Right lobe of liver (tissue), 6 donors: ENCODE measurements around the gene ASCC3. TPM values are rescaled to one million over a fixed set of nuclear protein-coding genes. Genes with fewer than 3 reads are reported as not detected.

Experiments used
- ATAC-seq, 4 donors: fragments of 200-7000 bp; cut with Tn5 transposase; one replicate each; pipeline ENCODE4 v1.9.1; 2020; ENCODE audit warnings: mild to moderate bottlenecking in 4 of 4, moderate library complexity in 4 of 4
- DNase-seq, 3 donors: peaks; one replicate each; pipeline ENCODE4 v3.0.0-alpha.2; 2020
- H3K27ac ChIP-seq, 3 donors: fragments of 200-600 bp; one replicate each; pipeline ENCODE4 v1.8.0; 2022
- H3K27me3 ChIP-seq, 2 donors: fragments of 200-600 bp; one replicate each; pipeline ENCODE4 v1.8.0; 2022
- H3K36me3 ChIP-seq, 4 donors: fragments of 200-600 bp; sonication (generic) in 1 of 4; one replicate each; pipeline versions ENCODE4 v1.5.1 to v1.8.0; 2017 to 2022; ENCODE audit warnings: control low read depth in 1 of 4
- H3K4me1 ChIP-seq, 4 donors: fragments of 200-600 bp; sonication (generic) in 1 of 4; one replicate each; pipeline versions ENCODE4 v1.5.1 to v1.8.0; 2017 to 2022; ENCODE audit warnings: control low read depth in 1 of 4
- H3K4me3 ChIP-seq, 3 donors: fragments of 200-600 bp; one replicate each; pipeline ENCODE4 v1.8.0; 2022
- H3K9me3 ChIP-seq, 4 donors: fragments of 200-600 bp; sonication (generic) in 1 of 4; one replicate each; pipeline versions ENCODE4 v1.5.1 to v1.8.0; 2017 to 2022; ENCODE audit warnings: control low read depth in 1 of 4
- CTCF ChIP-seq, 4 donors: fragments of 200-600 bp in 3 of 4; fragments of 450-650 bp in 1 of 4; IDR thresholded peaks; one replicate each; pipeline versions ENCODE4 v1.5.1 to v1.8.0; 2016 to 2022; ENCODE audit warnings: antibody characterized with exemption in 4 of 4, mild to moderate bottlenecking in 2 of 4
- POLR2A ChIP-seq: fragments of 450-650 bp; IDR thresholded peaks from one replicate; pipeline ENCODE4 v1.6.1; 2017; ENCODE audit warnings: antibody characterized with exemption, mild to moderate bottlenecking
- WGBS: methylation state at CpG from one replicate; pipeline ENCODE4 v1.1.6; 2018; ENCODE audit warnings: low coverage, low lambda C conversion rate; ENCODE audit not compliant: insufficient coverage; ENCODE audit errors: missing lambda C conversion rate; 5-methylcytosine and 5-hydroxymethylcytosine counted together
- intact Hi-C, 2 donors: fragments of 100-400 bp; cut with DNase I; formaldehyde crosslinking; loops; one replicate each; pipeline versions ENCODE4 v1.11.2 to v1.14.1; 2022
- total RNA-seq, 6 experiments: library from RNA; depleted of rRNA in 2 of 6; stranded (reverse); fragments of >200 nt in 2 of 6; fragmentation: NEBNext Ultra II Directional in 3 of 6; extraction: Animal tissue kit (Norgen Biotek cat#: 25700) in 3 of 6; gene quantifications; one replicate each; pipeline versions ENCODE4 v1.1.0 to v1.2.4, GENCODE V29; 2016 to 2023
- donor health status: DM: no; HTN: yes; CAD: no.
- donor health status: DM: no; HTN: no; CAD: no.
- donor health status: DM: no; HTN: no; CAD: no.
- donor health status: DM: no; HTN: yes; CAD: no.
- donor health status: DM: no; HTN: yes; CAD: no.

Gene ASCC3
- total RNA-seq, 6 experiments from 2014 or later, result 17.0 to 28.2 (median 24.9) TPM

- Histone ChIP-seq H3K36me3 (no peaks in the 10 kb centered on the region), H3K27me3 (no peaks in the 10 kb centered on the region), H3K9me3 (no peaks in the 10 kb centered on the region), H3K4me1 (no peaks in the 10 kb centered on the region), H3K27ac (no peak overlapping the region), H3K4me3 (no peak overlapping the region)
- DNase-seq (no peak), ATAC-seq (no peak)
- intact Hi-C loops, result no loop called here
- no peak for TF ChIP-seq CTCF (IDR thresholded peaks at IDR 0.05)
Measured at GRCh38 chr6:100780648-100781047, 100.5 kb downstream of the ASCC3 start.

DNA sequence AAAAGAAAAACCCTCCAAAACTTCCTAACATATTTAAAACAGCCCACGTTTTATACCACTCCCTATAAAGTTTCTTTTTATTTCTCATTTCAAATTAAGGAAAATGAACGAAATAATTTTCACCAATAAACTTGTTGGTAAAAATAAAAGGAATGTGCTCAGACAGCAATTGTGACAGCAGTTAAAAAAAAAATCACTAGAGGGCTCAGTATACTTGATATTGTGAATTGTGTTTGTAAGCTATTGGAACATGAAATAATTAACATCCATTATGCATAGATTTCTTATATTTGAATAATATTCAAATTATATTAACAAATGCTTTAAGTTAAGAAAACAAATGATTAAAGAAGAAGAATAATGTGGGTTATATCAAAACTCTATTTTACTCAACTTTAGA is 105.5 kb downstream of the ASCC3 start:
- Histone ChIP-seq H3K27me3 (no peaks in the 10 kb centered on the region), H3K4me3 (no peak overlapping the region), H3K9me3 (no peaks in the 10 kb centered on the region), H3K4me1 (no peaks in the 10 kb centered on the region), H3K36me3 (no peaks in the 10 kb centered on the region), H3K27ac (no peak overlapping the region)
- ATAC-seq (peak in 1 of 4 donors; percentile 22), DNase-seq (no peak)
- intact Hi-C loops, result no loop called here
- WGBS, result 67% methylated on average over 2 of the region's 2 CpGs
- TF ChIP-seq CTCF (IDR thresholded peaks at IDR 0.05), result peak; percentile 20 to 40 (median 32)
- no peak for TF ChIP-seq POLR2A

DNA sequence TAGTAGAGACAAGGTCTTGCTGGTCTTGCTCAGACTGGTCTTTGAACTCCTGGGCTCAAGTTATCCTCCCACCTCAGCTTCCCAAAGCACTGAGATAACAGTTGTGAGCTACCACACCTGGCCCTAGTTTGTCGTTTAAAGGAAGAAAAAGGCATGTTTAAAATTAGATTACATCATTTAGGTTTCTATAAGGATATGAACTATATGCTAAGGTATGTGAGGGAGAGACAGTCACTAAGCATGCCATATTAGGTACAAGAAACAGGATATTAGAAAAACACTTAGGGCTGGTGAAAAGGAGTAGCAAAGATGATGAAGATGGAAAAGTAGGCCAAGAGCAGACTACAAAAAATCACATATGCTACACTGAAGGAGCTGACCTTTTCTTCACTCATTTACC is 106.4 kb downstream of the ASCC3 start:
- no peak for TF ChIP-seq CTCF (IDR thresholded peaks at IDR 0.05)
- no peak for TF ChIP-seq POLR2A
- 0% methylated on average over 1 of the region's 1 CpG for WGBS
- H3K27ac ChIP-seq, result no peak overlapping the region
- no peaks in the 10 kb centered on the region for H3K27me3 ChIP-seq
- DNase-seq, result no peak
- H3K9me3 ChIP-seq, result no peaks in the 10 kb centered on the region
- intact Hi-C loops, result no loop called here
- no peaks in the 10 kb centered on the region for H3K4me1 ChIP-seq
- H3K36me3 ChIP-seq, result no peaks in the 10 kb centered on the region
- no peak overlapping the region for H3K4me3 ChIP-seq
- no peak for ATAC-seq

DNA sequence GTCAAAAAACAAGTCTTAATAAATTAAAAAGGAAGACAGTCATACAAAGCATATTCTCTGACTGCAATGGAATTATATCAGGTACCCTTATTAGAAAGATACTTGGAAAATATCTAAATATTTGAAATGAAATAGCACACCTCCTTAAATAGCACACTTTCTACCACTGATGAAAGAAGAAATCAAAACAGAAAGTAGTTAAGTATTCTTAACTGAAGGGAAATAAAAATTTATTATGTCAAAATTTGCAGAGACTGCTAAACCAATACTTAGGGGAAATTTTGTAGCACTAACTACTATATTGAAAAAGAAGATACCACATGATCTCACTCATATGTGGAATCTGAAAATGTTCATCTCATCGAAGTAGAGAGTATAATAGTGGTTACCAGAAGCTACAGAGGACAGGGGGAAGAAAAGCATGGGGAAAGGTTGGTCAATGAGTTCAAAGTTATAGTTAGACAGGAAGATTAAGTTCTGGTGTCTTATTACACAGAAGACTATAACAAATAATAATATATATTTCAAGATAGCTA is 112.2 kb downstream of the ASCC3 start:
- H3K4me1 ChIP-seq, result no peaks in the 10 kb centered on the region
- no peak overlapping the region for H3K27ac ChIP-seq
- WGBS, result 71% methylated on average over 1 of the region's 1 CpG
- no peak overlapping the region for H3K4me3 ChIP-seq
- ATAC-seq (no peak), DNase-seq (no peak)
- peaks cover 0 to 10% (median 6%) of the 10 kb centered on the region in 4 donors for H3K36me3 ChIP-seq
- no peaks in the 10 kb centered on the region for H3K9me3 ChIP-seq
- intact Hi-C loops, result no loop called here
- H3K27me3 ChIP-seq, result no peaks in the 10 kb centered on the region
- TF ChIP-seq POLR2A (no peak), CTCF (IDR thresholded peaks at IDR 0.05) (no peak)
